Esophagus squamous epithelium (tissue), 5 donors: ENCODE results near the gene ITPR2. TPM values are rescaled to one million over a fixed set of nuclear protein-coding genes. Genes with fewer than 3 reads are reported as not detected.

ENCODE experiments used
- DNase-seq: peaks from one replicate; lab custom pipeline; 2025; lab: John Stamatoyannopoulos, UW
- H3K27ac ChIP-seq, 4 donors: fragments of 200-600 bp; sonication (generic); one replicate each; pipeline ENCODE4 v1.5.1; 2016 to 2019; ENCODE audit warnings: mild to moderate bottlenecking in 1 of 4
- H3K27me3 ChIP-seq, 4 donors: fragments of 200-600 bp; sonication (generic); 1 replicate in 3 of 4; 2 replicates in 1 of 4; pipeline versions ENCODE4 v1.5.1 to v1.6.0; 2017 to 2021; ENCODE audit warnings: antibody characterized with exemption in 1 of 4
- H3K36me3 ChIP-seq, 3 donors: fragments of 200-600 bp; sonication (generic); one replicate each; pipeline ENCODE4 v1.5.1; 2016 to 2019
- H3K4me1 ChIP-seq, 3 donors: fragments of 200-600 bp; sonication (generic); one replicate each; pipeline ENCODE4 v1.5.1; 2017 to 2019
- H3K4me3 ChIP-seq, 4 donors: fragments of 200-600 bp; sonication (generic); 1 replicate in 3 of 4; 2 replicates in 1 of 4; pipeline ENCODE4 v1.5.1; 2016 to 2019; ENCODE audit warnings: mild to moderate bottlenecking in 2 of 4, moderate library complexity in 1 of 4
- H3K9me3 ChIP-seq, 3 donors: fragments of 200-600 bp; sonication (generic); one replicate each; pipeline ENCODE4 v1.5.1; 2016 to 2019
- POLR2A ChIP-seq, 4 donors: fragments of 450-650 bp; IDR thresholded peaks; one replicate each; pipeline ENCODE4 v1.6.1; 2017; ENCODE audit warnings: antibody characterized with exemption in 4 of 4, mild to moderate bottlenecking in 4 of 4, moderate library complexity in 3 of 4
- WGBS, 2 donors: methylation state at CpG; one replicate each; pipeline ENCODE4 v1.1.5; 2018; 5-methylcytosine and 5-hydroxymethylcytosine counted together
- intact Hi-C: fragments of 100-400 bp; cut with DNase I; formaldehyde crosslinking; loops from one replicate; pipeline ENCODE4 v1.15.0; 2022
- total RNA-seq, 4 donors: library from RNA; depleted of rRNA; stranded (reverse); fragments of >200 nt; gene quantifications; one replicate each; pipeline ENCODE4 v1.1.0, GENCODE V29; 2016
- TF ChIP-seq, protein P1 (sequence below), 6 experiments: fragments of 450-650 bp in 4 of 6; fragments of 200-600 bp in 2 of 6; sonication (generic) in 2 of 6; IDR thresholded peaks; one replicate each; pipeline ENCODE4 v1.5.1; 2016 to 2019; ENCODE audit warnings: antibody characterized with exemption in 6 of 6, mild to moderate bottlenecking in 4 of 6, moderate library complexity in 4 of 6
- donor health status: DM: yes; HTN: yes; CAD: no.

ITPR2 gene
- total RNA-seq: 10 to 100 TPM; 30.7 to 49.3 (median 37.6) TPM

DNA sequence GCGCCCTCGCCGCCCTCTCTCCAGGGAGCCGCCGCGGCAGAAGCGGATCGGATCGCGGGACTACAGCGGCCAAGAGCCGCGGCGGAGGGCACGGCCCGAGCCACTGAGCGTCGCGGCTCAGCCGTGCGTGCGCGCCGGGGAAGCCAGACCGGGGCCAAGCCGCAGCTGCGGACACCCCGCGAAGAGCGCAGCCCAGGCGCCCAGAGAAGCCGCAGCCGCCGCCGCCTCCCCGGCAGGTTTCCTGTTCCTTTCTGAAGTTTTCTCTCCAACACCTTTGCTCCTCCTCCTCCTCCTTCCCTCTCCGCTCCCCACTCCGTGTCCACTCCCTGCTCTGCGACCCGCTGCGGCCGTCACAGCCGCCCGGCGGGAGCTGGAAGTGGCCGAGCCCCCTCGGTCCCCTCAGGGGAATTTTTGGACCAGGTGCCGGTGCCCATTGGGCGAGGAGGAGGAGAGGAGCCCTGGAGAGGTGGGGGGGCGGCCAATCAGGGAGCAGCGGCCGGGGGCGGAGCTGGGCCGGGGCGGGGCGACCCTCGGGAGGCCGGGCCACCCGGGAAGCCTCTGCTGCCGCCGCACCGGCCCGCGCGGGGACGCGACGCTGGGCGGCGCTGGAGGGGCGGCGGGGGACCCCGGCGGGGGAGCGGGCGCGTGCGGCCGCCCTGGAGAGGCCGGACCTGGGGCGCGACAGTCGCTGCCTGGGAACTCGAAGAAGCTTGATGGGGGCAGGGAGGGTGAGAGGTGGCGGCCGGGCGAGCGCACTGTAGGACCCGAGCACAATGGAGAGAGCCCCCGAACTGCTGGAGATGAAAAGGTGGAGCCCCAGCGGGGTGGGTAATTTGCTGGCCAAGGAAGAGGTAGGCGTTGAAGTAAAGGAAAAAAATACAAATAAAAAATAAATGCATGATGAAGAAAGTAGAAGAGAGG is at the start of gene ITPR2:
ITPR2 (minus strand) TSS at position 373 of the 921 bp plus-strand sequence. CDS start 413 bp downstream, outside the sequence.
- H3K27ac ChIP-seq: peak within 1 kb of the TSS; percentile 92 to 97 (median 94)
- intact Hi-C loops: no loop called here
- no peaks in the 10 kb centered on the region for H3K36me3 ChIP-seq
- H3K4me3 ChIP-seq: peak within 1 kb of the TSS; percentile 77 to 85 (median 81)
- TF ChIP-seq POLR2A (IDR thresholded peaks at IDR 0.05): peak in 3 of 4 donors; percentile 54 to 91 (median 85)
- TF ChIP-seq, protein P1, sequence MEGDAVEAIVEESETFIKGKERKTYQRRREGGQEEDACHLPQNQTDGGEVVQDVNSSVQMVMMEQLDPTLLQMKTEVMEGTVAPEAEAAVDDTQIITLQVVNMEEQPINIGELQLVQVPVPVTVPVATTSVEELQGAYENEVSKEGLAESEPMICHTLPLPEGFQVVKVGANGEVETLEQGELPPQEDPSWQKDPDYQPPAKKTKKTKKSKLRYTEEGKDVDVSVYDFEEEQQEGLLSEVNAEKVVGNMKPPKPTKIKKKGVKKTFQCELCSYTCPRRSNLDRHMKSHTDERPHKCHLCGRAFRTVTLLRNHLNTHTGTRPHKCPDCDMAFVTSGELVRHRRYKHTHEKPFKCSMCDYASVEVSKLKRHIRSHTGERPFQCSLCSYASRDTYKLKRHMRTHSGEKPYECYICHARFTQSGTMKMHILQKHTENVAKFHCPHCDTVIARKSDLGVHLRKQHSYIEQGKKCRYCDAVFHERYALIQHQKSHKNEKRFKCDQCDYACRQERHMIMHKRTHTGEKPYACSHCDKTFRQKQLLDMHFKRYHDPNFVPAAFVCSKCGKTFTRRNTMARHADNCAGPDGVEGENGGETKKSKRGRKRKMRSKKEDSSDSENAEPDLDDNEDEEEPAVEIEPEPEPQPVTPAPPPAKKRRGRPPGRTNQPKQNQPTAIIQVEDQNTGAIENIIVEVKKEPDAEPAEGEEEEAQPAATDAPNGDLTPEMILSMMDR (IDR thresholded peaks at IDR 0.05): peak in 2 of 6 experiments; percentile 16 to 32
- no peaks in the 10 kb centered on the region for H3K9me3 ChIP-seq
- peak; percentile 38 for DNase-seq
- peaks cover 10 to 46% (median 16%) of the 10 kb centered on the region in 3 donors for H3K4me1 ChIP-seq
- 0 to 1% methylated on average over 21 to 39 of the region's 92 CpGs for WGBS, 2 donors
- no peaks in the 10 kb centered on the region for H3K27me3 ChIP-seq

DNA sequence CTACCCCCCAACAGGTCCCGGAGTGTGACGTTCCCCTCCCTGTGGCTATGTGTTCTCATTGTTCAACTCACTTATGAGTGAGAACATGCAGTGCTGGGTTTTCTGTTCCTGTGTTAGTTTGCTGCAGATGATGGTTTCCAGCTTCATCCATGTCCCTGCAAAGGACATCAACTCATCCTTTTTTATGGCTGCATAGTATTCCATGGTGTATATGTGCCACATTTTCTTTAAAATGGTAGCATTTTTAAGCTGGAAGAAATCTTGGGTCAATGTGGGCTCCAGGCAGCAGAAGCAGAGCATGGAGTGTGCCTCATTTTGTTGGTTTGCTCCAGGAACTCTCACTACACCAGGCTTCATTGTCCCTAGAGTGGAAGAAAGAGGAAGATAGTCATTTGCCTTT is 47.6 kb upstream of the ITPR2 start:
- Histone ChIP-seq H3K4me1 (peaks cover 13 to 35% (median 16%) of the 10 kb centered on the region in 3 donors), H3K36me3 (no peaks in the 10 kb centered on the region), H3K27me3 (no peaks in the 10 kb centered on the region), H3K9me3 (no peaks in the 10 kb centered on the region), H3K27ac (no peak overlapping the region), H3K4me3 (no peak overlapping the region)
- intact Hi-C loops: no loop called here
- TF ChIP-seq, protein P1 (IDR thresholded peaks at IDR 0.05): no peak
- no peak for TF ChIP-seq POLR2A (IDR thresholded peaks at IDR 0.05)
- 83 to 100% methylated on average over 2 of the region's 2 CpGs for WGBS, 2 donors
- DNase-seq: no peak

DNA sequence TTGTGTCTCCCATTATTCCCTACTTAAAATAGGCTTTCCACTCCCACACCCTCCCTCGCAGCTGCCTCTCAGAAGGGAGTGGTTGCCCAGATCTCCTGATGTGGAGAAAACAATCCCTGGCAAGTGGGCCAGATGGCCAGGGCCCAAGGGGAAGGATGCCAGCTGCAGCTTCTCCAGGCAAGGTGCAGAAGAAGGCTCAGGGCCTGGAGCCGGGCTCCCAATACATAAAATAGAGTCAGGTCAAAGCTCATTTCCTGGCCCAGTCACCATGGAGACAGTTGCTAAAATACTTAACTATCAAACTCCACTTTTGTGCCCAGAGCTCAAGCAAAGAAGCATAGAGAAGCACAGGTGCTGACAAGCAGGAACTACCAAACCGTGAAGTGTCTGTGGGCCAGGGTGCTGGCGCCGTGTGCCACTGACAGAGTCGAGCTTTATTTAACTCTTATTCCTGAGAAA is 45.7 kb upstream of the ITPR2 start:
- Histone ChIP-seq H3K36me3 (no peaks in the 10 kb centered on the region), H3K27ac (peak overlapping the region; percentile 30 to 79 (median 52)), H3K4me3 (no peak overlapping the region), H3K27me3 (no peaks in the 10 kb centered on the region), H3K9me3 (no peaks in the 10 kb centered on the region), H3K4me1 (peaks cover 9 to 24% (median 12%) of the 10 kb centered on the region in 3 donors)
- intact Hi-C loops: no loop called here
- DNase-seq: no peak
- WGBS, 2 donors: 16 to 17% methylated on average over 6 of the region's 6 CpGs
- TF ChIP-seq, protein P1 (IDR thresholded peaks at IDR 0.05): no peak
- no peak for TF ChIP-seq POLR2A (IDR thresholded peaks at IDR 0.05)

DNA sequence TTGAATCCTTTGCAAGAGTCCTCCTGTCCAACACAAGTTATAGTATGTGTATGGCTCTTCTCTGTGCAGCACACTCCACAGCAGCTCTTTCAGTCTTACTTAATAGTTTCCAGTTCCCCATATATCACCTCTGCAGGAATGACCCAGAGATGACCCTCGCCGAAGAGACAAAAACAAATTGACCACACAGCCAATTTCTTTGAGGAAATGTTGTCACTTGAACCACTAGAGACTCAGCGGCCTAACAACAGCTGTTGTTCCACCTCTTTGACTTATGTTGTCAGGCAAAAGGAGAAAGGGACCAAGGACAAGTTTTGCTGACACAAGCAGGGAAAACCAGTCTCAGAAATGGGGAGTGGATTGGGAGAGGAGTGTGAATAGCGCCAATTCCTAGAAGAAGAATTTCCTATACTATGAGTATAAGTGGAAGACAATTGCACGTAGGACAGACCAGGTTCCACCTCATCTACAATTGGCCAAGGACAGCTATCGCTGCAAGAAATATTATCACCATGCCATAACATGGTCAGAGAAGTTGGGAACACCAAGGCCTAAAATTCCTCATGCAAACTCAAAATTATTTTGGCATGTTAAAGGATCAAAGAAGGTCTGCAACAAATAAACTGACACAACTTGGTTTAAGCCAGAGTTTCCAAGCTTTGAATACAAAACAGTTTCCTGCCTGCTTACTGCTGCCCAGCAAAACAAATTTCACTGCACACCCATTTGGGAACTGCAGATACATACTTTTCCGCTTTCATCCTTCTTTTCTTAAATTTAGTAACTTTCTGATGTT is 41.7 kb upstream of the ITPR2 start:
- DNase-seq: no peak
- no peak for TF ChIP-seq POLR2A (IDR thresholded peaks at IDR 0.05)
- TF ChIP-seq, protein P1 (IDR thresholded peaks at IDR 0.05): no peak
- Histone ChIP-seq H3K4me1 (peaks cover 16 to 49% (median 22%) of the 10 kb centered on the region in 3 donors), H3K27me3 (no peaks in the 10 kb centered on the region), H3K4me3 (no peak overlapping the region), H3K27ac (no peak overlapping the region), H3K9me3 (no peaks in the 10 kb centered on the region), H3K36me3 (no peaks in the 10 kb centered on the region)
- intact Hi-C loops: no loop called here
- WGBS, 2 donors: 74 to 80% methylated on average over 7 of the region's 7 CpGs
